ENCODE data around the gene ETV7.

The ETV7 gene

DNA sequence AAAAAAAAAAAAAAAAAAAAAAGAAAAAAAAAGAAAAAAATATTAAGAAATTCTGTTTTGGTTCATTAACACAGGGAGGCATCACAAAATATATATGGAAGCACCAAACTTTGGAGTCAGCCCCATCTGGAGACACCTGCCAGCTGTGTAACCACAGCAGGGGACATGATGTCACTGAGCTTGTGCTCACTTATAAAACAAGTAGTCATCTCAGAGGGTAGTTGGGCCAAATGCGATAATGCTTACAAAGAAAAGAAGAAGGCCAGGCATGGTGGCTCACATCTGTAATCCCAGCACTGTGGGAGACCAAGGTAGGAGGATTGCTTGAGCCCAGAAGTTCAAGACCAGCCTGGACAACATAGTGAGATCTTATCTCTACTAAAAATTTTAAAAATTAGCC lies 49.7 kb downstream of the ETV7 start:
- DNase-seq = no peak

DNA sequence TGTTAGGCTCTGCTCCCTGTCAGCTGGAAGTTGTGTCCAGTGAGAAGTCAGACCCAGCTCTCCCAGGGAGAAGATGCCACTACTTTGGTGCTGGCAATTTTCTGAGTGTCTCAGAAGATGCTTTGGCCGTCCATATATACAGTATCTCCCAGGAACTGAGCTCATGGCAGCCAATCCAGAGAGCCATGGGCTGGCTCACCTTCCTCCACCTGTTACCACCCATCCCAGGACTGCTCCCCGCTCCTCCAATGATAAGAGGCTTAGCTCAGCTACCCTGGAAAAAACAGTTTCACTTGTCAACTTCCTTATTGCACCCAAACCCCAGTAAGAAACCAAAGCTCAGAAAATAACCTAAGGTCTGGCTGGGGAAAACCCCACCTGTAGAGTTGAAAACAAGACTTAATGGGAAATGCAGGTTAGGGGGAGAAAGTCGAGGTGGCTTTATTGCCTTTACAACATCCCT lies 50.7 kb downstream of the ETV7 start, which contains the start of gene BNIP5:
Gene BNIP5 (minus strand): TSS at position 110 of the 463 bp plus-strand sequence. CDS start 6,198 bp downstream, outside the sequence.
- DNase-seq = no peak

- no peak for DNase-seq
These were observed 51.2 kb downstream of the ETV7 start for GRCh38 chr6:36336208-36336710.

DNA sequence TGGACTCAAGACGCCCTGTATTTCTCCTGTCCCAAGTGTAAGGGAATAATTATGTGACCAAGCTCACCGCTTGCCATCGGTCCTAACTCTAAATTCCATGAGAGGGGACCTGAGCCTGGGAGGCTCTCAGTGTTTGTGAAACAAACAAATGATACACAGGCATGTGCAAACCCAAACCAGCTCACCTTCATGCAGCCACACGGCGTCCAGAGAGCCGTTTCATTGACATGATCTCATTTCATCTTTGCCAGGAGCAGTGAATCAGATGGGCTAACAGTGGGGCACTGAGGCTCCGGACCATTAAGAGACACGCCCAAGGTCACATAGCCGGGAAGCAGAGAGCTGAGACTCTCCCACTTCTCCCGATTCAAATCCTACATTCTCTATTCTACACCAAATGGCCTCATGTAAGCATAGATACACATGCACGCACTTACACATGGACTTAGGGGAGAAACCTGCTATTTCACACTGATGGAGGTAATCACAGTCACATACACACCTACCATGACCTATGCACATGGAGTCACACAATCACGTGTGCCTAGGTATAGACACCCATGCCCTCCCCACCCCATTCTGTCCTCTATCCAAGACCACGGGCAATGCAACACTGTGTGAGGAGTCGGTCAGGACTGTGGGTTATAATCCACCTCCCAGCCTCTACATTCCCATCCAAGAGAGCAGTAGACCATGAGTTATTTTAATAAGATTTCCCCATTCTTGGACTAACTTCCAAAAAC lies 51.8 kb downstream of the ETV7 start:
- no peak for DNase-seq

GRCh38 chr6:36334832-36335459 lies 52.5 kb downstream of the ETV7 start:
- no peak for DNase-seq

DNA sequence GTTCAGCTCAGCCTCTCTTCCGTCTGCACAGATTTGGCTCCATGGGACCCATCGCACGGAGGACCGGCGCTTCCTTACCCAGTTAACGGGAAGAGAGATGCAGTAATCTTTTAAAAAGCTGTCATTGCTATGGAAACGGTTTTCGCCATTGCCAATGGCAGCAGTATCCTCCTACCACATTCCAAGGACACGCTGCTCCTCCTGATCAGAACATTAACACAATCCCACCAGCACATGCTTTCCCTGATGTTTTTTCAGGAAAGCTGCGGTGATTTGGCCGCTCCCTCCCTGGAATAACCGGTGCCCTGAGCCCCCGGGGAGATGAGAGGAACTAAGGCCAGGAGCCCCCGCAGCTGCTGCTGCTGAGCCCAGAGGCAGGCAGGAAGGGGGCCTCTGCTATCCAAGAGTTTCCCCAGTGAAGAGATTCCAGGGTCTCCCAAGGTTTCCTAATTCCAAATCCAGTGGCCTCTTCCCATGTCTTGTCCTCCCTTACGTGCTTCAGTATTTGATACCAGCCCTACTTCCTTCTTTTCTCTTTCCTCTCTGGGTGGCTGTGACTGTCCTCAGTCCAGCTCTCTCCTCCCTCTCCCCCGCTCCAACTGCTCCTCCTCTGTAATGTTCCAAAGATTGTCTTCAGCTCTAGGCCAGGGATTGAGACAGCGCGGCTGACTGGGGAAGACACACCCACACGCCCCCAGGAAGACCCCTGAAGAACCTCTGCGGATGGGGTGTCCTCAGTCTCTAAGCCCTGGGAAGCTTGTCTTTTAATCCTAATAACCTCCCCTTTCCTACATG lies 53.3 kb downstream of the ETV7 start:
- DNase-seq = no peak

GRCh38 chr6:36333171-36333895 lies 54.1 kb downstream of the ETV7 start:
- DNase-seq = no peak

GRCh38 chr6:36331381-36331780 lies 56.1 kb downstream of the ETV7 start:
- no peak for DNase-seq

DNA sequence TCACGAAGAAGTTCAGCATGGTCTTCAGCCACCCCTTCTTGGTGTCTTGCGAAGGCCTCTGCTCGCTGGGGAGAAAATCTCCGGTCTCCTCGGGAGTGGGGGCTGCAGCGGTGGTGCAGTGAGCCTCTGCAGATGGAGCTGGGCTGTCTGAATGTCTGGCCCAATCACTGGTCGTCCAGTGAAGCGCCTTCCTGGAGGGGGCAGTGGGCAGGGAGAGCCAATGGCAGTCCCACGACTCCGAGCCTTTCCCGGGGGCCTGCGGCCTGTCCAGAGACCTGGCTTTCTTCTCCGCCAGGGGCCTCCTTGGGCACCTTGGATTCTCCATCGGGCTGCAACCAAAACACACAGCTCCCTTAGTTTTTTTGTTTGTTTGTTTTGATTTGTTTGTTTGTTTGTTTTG lies 57.1 kb downstream of the ETV7 start:
- DNase-seq = no peak

DNA sequence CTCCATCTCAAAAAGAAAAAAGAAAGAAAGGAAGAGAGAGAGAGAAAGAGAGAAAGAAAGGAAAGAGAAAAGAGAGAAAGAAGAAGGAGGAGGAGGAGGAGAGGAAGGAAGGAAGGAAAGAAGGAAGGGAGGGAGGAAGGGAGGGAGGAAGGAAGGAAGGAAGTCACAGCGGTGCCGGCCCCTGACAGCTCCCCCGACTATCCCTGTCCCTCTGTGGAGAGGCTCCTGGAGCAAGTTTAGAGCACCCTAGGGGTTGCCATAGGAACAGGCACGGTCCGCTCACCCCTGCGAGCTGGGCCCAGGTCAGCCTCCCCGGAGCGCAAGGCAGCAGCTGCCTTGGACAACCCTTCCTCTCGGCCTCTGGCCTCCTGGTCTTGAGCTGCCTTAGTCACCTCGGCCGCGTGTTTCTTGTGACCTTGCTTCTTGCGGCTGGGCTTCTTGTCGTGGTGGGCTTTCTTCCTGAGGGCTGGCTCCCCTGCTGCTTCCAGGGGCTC lies 57.6 kb downstream of the ETV7 start:
- no peak for DNase-seq

GRCh38 chr6:36328600-36328999 lies 58.9 kb downstream of the ETV7 start:
- no peak for DNase-seq

- no peak for DNase-seq
These were observed 59.6 kb downstream of the ETV7 start for GRCh38 chr6:36327919-36328236.

DNA sequence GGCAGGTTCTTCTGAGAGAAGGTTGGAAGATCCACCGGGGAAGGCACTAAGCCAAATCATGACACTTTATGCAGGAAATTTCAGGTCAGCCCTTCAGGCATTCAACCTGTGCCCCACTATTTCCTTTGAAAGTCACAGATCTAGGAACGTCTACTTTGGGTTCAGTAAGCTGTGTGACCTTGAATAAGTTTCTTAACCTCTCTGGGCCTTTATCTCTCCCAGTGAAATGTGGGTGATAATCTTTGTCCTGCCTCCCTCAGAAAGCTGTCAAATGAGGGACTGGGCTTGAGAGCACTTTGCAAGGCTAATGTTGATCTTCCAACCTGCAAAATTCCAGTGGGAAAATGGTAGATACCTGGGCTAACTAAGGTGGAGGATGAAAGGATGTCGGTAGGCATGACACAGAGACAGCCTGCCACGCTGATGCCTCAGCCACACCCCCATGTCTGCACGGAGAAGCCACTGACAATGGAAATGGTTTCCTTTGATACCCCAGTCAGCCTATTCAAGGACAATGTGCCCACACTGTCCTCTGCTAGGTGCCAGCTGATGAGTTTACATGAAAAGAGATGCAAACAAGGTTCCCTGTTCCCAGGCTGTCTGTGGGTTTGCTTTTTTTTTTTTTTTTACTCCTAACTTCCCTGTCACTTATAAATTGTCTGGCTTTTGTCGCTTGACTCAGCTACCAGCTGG lies 60.1 kb downstream of the ETV7 start:
- no peak for DNase-seq

- DNase-seq = no peak
These were observed 61.0 kb downstream of the ETV7 start for GRCh38 chr6:36326356-36326995.

GRCh38 chr6:36324715-36325114 lies 62.8 kb downstream of the ETV7 start:
- no peak for DNase-seq

GRCh38 chr6:36324191-36324590 lies 63.3 kb downstream of the ETV7 start:
- no peak for DNase-seq

DNA sequence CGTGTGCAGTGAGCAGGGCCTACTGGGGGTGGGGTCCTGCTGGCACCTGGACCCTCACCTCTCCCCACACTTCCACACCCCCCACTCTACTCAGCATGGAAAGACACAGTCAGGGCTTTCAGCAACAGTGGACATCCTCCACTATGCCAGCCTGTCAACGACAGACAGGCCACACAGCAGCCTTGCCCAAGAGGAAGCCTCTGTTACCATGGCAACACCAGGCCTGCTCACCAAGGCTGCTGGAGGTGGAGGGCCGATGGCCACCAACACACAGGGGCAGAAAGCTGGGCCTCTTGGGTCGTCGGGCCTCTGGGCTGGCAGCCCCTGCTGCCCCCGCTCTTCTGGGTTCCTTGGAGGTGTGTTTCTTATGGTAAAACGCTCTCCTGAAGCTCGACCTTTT lies 64.4 kb downstream of the ETV7 start:
- no peak for DNase-seq

- DNase-seq = no peak
These were observed 64.9 kb downstream of the ETV7 start for GRCh38 chr6:36322591-36322990.

DNA sequence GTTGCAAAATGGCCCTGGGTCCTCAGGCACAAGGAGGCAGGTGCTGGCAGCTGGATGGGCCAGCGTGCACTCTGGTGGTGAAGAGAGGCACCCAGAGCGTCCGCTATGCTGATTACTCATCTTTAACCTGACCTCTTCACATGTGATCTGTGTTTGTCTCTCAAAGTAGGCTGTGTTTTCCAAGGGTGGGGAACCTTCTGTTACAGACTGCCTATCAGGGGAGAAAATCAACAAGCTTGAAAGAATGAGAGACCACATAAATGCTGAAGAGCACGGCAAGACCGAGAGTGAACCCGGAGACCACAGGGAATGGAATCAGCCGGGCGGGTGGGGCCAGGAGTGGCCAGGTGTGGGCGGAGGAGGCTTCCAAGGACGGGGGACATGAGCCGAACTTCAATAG lies 67.0 kb downstream of the ETV7 start:
- DNase-seq = no peak

DNA sequence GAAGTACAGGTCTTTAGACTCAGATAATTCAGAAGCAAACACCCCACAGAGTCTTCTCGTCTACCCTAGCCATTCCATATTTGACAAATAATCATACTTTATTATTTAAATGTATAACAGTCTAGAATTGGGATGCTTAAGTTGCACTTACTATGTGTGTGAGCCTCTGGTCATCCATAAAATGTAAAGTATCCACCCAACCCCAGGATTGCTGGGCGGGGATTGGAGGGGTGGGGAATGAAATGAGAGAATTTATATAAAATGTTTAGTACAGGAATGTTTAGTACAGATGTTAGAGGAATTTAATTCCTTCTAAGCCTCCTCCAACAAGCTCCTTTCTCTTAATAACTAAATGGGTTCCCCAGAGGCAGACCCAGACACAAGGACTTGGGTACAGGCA lies 67.6 kb downstream of the ETV7 start:
- no peak for DNase-seq

DNA sequence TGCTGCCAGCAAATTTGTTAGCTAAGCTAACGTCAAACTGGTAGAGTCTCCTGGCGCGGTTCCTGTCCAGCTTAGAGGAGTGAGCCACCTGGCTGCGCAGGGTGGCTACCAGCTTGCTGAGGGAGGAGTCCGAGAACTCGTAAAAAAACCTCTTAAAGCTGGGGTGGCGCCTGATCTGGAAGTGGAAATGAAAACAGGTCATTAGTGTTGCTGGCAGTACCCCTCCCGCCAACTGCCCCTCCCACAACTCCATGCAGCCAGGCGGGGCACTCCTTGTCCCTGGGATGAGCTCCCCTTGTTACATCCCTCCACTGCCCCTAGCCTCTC lies 68.1 kb downstream of the ETV7 start:
- DNase-seq = no peak
